Measurements from ENCODE around the gene TCN2. TPM values are rescaled to one million over a fixed set of nuclear protein-coding genes. Genes with fewer than 3 reads are reported as not detected.
"Not testable (repeated sequence)": the region's sequence is repeated elsewhere in the genome, so short reads cannot be mapped to it uniquely, and the experiment has no call there.

Gene TCN2
- total and polyA plus RNA-seq, 2 of the 4 experiments (the other 2 are of a cell fraction): 1.3 to 3.6 TPM

DNA sequence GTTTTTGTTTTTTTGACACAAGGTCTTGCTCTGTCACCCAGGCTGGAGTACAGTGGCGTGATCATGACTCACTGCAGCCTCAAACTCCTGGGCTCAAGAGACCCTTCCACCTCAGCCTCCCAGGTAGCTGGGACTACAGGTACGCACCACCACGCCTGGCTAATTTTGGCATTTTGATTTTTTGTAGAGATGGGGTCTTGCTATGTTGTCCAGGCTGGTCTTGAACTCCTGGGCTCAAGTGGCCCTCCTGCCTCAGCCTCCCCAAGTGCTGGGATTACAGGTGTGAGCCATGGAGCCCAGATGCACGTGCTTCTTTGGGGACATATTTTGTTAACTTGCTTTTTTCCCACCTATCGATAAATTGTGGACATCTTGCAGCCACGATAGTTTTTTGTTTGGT is 39.7 kb upstream of the TCN2 start:
- H3K4ac ChIP-seq (ENCODE audit: low read depth, low read length); H3K4me1 ChIP-seq (ENCODE audit: control insufficient read depth, insufficient read depth, low read length); H4K91ac ChIP-seq (ENCODE audit: insufficient read depth, low read depth, low read length); H3K9me1 ChIP-seq (ENCODE audit: insufficient read depth, low read length); H3K23ac ChIP-seq (ENCODE audit: low read depth, low read length); H4K5ac ChIP-seq (ENCODE audit: low read depth, low read length); H3K14ac ChIP-seq (replicated peaks; ENCODE audit: low read depth, low read length); dilution Hi-C loops (cut with HindIII; ENCODE audit: low sequenced_read_pairs, unreplicated experiment); H3K9me3 ChIP-seq (ENCODE audit: control insufficient read depth, insufficient read depth, low read length); H2BK120ac ChIP-seq (ENCODE audit: low read depth, low read length); H3K18ac ChIP-seq (ENCODE audit: low read depth, low read length); H2BK15ac ChIP-seq (ENCODE audit: low read depth, low read length); BruUV-seq (replicated peaks); H3K4me3 ChIP-seq (ENCODE audit: insufficient read depth, low read depth, low read length); H2AK9ac ChIP-seq (replicated peaks; ENCODE audit: low read depth, low read length, poor library complexity); H3K36me3 ChIP-seq (ENCODE audit: control insufficient read depth, insufficient read depth, low read length); DNase-seq; H2BK5ac ChIP-seq (ENCODE audit: low read depth, low read length, poor library complexity, severe bottlenecking); POLR2A ChIA-PET (ENCODE audit: unreplicated experiment); in situ Hi-C loops (cut with MboI; ENCODE audit: low sequenced_read_pairs); H3K4me2 ChIP-seq (ENCODE audit: low read depth, low read length); H2AK5ac ChIP-seq (ENCODE audit: low read depth, low read length); CTCF ChIA-PET; H3K27ac ChIP-seq (ENCODE audit: insufficient read depth, low read length); H4K8ac ChIP-seq (ENCODE audit: low read depth in 2 of 2, low read length in 2 of 2); H3K79me1 ChIP-seq (ENCODE audit: low read depth in 1 of 2, low read length in 2 of 2); H3K9ac ChIP-seq (ENCODE audit: low read depth, low read length); ATAC-seq (ENCODE audit: low read depth); H2BK20ac ChIP-seq (ENCODE audit: low read depth, low read length); H3K56ac ChIP-seq (ENCODE audit: extremely low read depth, insufficient read depth, low read length); intact Hi-C loops (cut with micrococcal nuclease); H2AFZ ChIP-seq (replicated peaks; ENCODE audit: low read length, poor library complexity); H4K20me1 ChIP-seq (ENCODE audit: insufficient read depth, low read length): not testable (repeated sequence)
- 100% methylated on average over 1 of the region's 6 CpGs; no CpG with 5 or more reads in 1 of the 2 experiments for WGBS, 2 experiments (ENCODE audit: extremely low coverage in 2 of 2, insufficient read length in 1 of 2)
- H3K27me3 ChIP-seq (ENCODE audit: control insufficient read depth, insufficient read depth, low read length): peaks cover 53% of the 10 kb centered on the region
